COLO829 (cell line): ENCODE measurements around the gene SAMM50.
A peak's percentile ranks its signal among the peaks of the same experiment; 100 is the strongest.
"Not testable (repeated sequence)": the region's sequence is repeated elsewhere in the genome, so short reads cannot be mapped to it uniquely, and the experiment has no call there.

Experiments used
- DNase-seq: peaks from one replicate; pipeline ENCODE4 v3.0.0; 2012; ENCODE audit warnings: low spot score

Gene SAMM50

GRCh38 chr22:44001521-44001920 lies 46.3 kb downstream of the SAMM50 start:
- no peak for DNase-seq

- no peak for DNase-seq
Observed at GRCh38 chr22:44002324-44002723, 47.1 kb downstream of the SAMM50 start.

- DNase-seq = no peak
Observed at GRCh38 chr22:44002997-44003396, 47.8 kb downstream of the SAMM50 start.

GRCh38 chr22:44003405-44004103 lies 48.3 kb downstream of the SAMM50 start:
- DNase-seq = no peak

GRCh38 chr22:44004104-44004460 lies 48.8 kb downstream of the SAMM50 start:
- no peak for DNase-seq

GRCh38 chr22:44005524-44005923 lies 50.3 kb downstream of the SAMM50 start:
- DNase-seq = no peak

- no peak for DNase-seq
Observed at GRCh38 chr22:44012162-44012561, 56.9 kb downstream of the SAMM50 start.

GRCh38 chr22:44012591-44012990 lies 57.3 kb downstream of the SAMM50 start:
- no peak for DNase-seq

GRCh38 chr22:44014241-44014640 lies 59.0 kb downstream of the SAMM50 start:
- no peak for DNase-seq

GRCh38 chr22:44016586-44016985 lies 61.3 kb downstream of the SAMM50 start:
- DNase-seq = not testable (repeated sequence)

- no peak for DNase-seq
Observed at GRCh38 chr22:44018594-44018993, 63.4 kb downstream of the SAMM50 start.

- no peak for DNase-seq
Observed at GRCh38 chr22:44019416-44019815, 64.2 kb downstream of the SAMM50 start.

- DNase-seq = no peak
Observed at GRCh38 chr22:44019846-44020245, 64.6 kb downstream of the SAMM50 start.

GRCh38 chr22:44020981-44021380 lies 65.7 kb downstream of the SAMM50 start:
- no peak for DNase-seq

GRCh38 chr22:44023404-44024287 lies 68.4 kb downstream of the SAMM50 start:
- DNase-seq = no peak

GRCh38 chr22:44024288-44024921 lies 69.2 kb downstream of the SAMM50 start, which contains the start of gene PARVB:
Gene PARVB (plus strand): TSS chr22:44024302. CDS start chr22:44024340, 38 bp downstream.
- DNase-seq = no peak

GRCh38 chr22:44025171-44026065 lies 70.2 kb downstream of the SAMM50 start:
- DNase-seq = no peak

GRCh38 chr22:44026066-44026629 lies 70.9 kb downstream of the SAMM50 start:
- no peak for DNase-seq

- peak; percentile 91 for DNase-seq
Observed at GRCh38 chr22:44026630-44027511, 71.6 kb downstream of the SAMM50 start.

GRCh38 chr22:44028091-44028490 lies 72.8 kb downstream of the SAMM50 start:
- no peak for DNase-seq
